Ascending aorta (tissue), 2 donors: ENCODE measurements around the gene CD99. TPM values are rescaled to one million over a fixed set of nuclear protein-coding genes. Genes with fewer than 3 reads are reported as not detected.

Experiments used
- DNase-seq, 2 donors: peaks; one replicate each; pipeline ENCODE4 v3.0.0-alpha.2; 2019; ENCODE audit warnings: low spot score in 2 of 2
- H3K27ac ChIP-seq, 2 donors: fragments of 200-600 bp; sonication (generic); one replicate each; pipeline ENCODE4 v1.5.1; 2016 to 2017; ENCODE audit warnings: mild to moderate bottlenecking in 1 of 2
- H3K27me3 ChIP-seq: fragments of 200-600 bp; sonication (generic); one replicate; pipeline ENCODE4 v1.5.1; 2017
- H3K36me3 ChIP-seq, 2 donors: fragments of 200-600 bp; sonication (generic); one replicate each; pipeline ENCODE4 v1.5.1; 2016
- H3K4me1 ChIP-seq, 2 donors: fragments of 200-600 bp; sonication (generic); one replicate each; pipeline ENCODE4 v1.5.1; 2016 to 2017; ENCODE audit warnings: mild to moderate bottlenecking in 1 of 2
- H3K4me3 ChIP-seq, 2 donors: fragments of 200-600 bp; sonication (generic); one replicate each; pipeline ENCODE4 v1.5.1; 2016 to 2017; ENCODE audit warnings: mild to moderate bottlenecking in 1 of 2
- H3K9me3 ChIP-seq, 2 donors: fragments of 200-600 bp; sonication (generic); one replicate each; pipeline ENCODE4 v1.5.1; 2016
- intact Hi-C: fragments of 100-400 bp; cut with DNase I; formaldehyde crosslinking; loops from one replicate; pipeline ENCODE4 v1.15.1; 2023
- total RNA-seq: library from RNA; depleted of rRNA; stranded (reverse); fragments of >200 nt; gene quantifications from one replicate; pipeline ENCODE4 v1.1.0, GENCODE V29; 2016
- TF ChIP-seq, protein P1 (sequence below), 3 experiments: fragments of 200-600 bp in 2 of 3; fragments of 450-650 bp in 1 of 3; sonication (generic) in 2 of 3; IDR thresholded peaks; one replicate each; pipeline ENCODE4 v1.5.1; 2016 to 2019; ENCODE audit warnings: antibody characterized with exemption in 3 of 3, mild to moderate bottlenecking in 1 of 3, moderate library complexity in 1 of 3

CD99 gene
- total RNA-seq, 1 donor from 2014 or later = 262 TPM

DNA sequence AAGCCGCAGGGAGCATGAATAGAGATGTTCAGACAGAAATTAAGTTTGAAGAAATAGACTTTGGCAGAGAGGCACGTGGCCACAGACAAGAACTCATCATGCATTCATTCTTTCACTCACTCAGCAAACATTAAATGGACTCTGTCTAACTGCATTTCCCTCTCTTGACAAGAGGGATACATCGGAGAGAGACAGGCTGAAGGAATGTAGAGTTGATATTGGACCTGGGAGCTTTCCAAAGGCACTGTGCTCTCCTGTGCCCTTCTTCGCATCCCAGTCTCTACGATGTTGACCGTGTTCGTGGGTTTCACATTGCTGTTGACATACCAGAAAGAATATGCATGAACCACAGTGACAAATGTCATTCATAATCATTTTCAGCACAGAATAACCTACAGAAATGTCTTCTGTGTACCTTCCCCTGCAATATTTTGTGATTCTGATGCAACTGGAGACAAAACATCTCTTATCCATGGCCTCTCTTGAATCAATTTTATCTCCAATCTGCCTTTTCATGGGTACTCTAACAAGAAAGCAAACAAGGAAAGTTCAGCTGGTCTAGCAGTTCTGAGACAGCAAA is 34.7 kb upstream of the CD99 start:
- TF ChIP-seq, protein P1, sequence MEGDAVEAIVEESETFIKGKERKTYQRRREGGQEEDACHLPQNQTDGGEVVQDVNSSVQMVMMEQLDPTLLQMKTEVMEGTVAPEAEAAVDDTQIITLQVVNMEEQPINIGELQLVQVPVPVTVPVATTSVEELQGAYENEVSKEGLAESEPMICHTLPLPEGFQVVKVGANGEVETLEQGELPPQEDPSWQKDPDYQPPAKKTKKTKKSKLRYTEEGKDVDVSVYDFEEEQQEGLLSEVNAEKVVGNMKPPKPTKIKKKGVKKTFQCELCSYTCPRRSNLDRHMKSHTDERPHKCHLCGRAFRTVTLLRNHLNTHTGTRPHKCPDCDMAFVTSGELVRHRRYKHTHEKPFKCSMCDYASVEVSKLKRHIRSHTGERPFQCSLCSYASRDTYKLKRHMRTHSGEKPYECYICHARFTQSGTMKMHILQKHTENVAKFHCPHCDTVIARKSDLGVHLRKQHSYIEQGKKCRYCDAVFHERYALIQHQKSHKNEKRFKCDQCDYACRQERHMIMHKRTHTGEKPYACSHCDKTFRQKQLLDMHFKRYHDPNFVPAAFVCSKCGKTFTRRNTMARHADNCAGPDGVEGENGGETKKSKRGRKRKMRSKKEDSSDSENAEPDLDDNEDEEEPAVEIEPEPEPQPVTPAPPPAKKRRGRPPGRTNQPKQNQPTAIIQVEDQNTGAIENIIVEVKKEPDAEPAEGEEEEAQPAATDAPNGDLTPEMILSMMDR (IDR thresholded peaks at IDR 0.05) = no peak
- Histone ChIP-seq H3K27me3 (no peaks in the 10 kb centered on the region), H3K4me3 (no peak overlapping the region), H3K9me3 (no peaks in the 10 kb centered on the region), H3K36me3 (no peaks in the 10 kb centered on the region), H3K27ac (no peak overlapping the region), H3K4me1 (no peaks in the 10 kb centered on the region)
- intact Hi-C loops = no loop called here
- DNase-seq = no peak

DNA sequence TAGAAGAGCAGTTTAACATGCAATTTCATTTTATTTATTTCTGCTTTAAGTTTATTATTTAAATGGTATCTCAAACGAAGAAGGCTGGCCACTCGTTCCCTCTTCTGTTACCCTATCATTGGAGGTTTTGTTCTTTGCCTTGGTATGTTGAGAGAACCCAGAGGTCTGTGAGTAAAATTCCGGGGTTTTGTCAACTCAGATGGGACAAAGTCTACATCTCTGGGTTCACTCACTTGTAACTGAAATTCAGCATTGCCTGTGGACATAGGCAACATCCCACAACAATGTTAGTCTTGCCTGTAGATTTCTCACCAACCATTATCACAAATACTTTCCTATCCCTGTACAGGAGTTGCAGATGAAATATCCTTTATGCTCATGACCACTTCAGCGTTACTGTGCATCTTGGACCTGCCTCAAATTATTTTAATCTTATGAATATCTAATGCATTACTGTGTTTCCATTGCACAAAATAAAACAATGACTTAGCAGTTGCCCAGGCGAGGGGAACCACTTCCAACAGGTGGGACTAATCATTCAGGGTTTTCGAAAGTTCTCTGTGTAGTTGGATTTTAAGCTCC is 33.5 kb upstream of the CD99 start:
- Histone ChIP-seq H3K27me3 (no peaks in the 10 kb centered on the region), H3K4me1 (no peaks in the 10 kb centered on the region), H3K36me3 (no peaks in the 10 kb centered on the region), H3K27ac (no peak overlapping the region), H3K4me3 (no peak overlapping the region), H3K9me3 (no peaks in the 10 kb centered on the region)
- TF ChIP-seq, protein P1 (IDR thresholded peaks at IDR 0.05) = no peak
- no peak for DNase-seq
- intact Hi-C loops = no loop called here

DNA sequence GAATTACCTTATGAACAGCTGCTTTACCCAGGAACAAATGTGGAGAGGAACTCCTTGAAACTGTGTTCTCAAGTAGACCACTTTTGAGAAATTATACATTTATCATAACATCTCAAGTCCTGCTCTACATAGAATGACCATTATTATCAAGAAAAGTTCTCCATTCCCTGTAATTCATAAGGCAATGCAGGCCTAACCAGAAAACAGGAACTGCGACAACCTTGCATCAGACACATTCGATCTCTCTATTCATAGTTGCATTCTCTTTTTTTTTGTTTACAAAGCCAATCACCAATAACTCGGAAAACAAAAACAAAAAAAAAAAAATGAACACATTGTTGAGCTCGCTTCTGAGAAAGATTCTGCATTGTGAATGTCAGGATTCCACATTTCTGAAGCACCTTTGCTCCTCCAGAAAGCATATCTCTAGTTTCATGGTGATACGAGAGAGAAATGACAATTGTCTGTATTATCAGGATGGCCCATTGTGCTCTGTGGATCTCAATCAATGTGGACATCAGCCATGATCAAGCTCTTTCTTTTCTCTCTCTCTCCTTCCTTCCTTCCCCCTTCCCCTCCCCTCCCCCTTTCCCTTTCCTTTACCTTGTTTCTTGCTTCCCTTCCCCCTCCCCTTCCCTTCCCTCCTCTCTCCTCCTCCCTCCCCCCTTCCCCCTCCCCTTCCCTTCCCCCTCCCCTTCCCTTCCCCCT is 32.4 kb upstream of the CD99 start:
- no peaks in the 10 kb centered on the region for H3K27me3 ChIP-seq
- DNase-seq = no peak
- TF ChIP-seq, protein P1 (IDR thresholded peaks at IDR 0.05) = no peak
- no peak overlapping the region for H3K4me3 ChIP-seq
- no peaks in the 10 kb centered on the region for H3K9me3 ChIP-seq
- H3K27ac ChIP-seq = no peak overlapping the region
- H3K36me3 ChIP-seq = no peaks in the 10 kb centered on the region
- no peaks in the 10 kb centered on the region for H3K4me1 ChIP-seq
- intact Hi-C loops = no loop called here

DNA sequence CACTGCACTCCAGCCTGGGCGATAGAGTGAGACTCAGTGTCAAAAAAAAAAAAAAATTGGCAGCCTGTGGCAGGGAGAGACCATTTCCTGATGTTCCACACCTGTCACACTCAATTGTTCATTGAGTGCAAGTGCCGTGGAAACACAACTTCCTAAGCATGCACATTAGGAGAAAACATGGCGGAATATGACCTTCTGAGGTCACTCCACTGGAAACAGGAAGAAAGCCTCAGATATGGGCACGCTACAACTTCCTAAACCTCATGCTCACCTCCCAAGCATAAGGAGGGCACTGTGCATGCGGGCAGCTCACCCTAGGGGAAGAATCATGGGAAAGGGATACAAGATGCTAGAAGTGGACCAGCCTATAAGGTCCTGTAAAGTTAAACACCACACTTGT is 28.5 kb upstream of the CD99 start:
- Histone ChIP-seq H3K36me3 (no peaks in the 10 kb centered on the region), H3K27ac (no peak overlapping the region), H3K27me3 (no peaks in the 10 kb centered on the region), H3K4me3 (no peak overlapping the region), H3K9me3 (no peaks in the 10 kb centered on the region), H3K4me1 (no peaks in the 10 kb centered on the region)
- intact Hi-C loops = no loop called here
- TF ChIP-seq, protein P1 (IDR thresholded peaks at IDR 0.05) = no peak
- no peak for DNase-seq

DNA sequence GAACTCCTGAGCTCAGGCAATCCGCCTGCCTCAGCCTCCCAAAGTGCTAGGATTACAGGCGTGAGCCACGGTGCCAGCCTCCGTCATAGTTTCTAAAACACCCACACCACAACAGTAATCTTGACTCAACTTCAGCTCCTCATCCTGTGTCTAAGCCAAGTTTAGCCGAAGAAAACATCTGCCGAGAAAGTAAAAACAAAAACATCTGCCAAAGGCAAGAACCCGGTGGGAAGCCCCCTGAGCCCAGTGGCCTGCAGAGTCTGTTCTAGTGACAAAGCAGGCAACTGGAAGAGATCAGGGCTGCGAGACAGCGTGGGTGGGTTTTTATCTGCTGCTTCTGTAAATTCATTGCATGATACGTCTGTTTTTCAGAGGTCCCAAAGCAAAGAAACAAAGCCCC is 26.6 kb upstream of the CD99 start:
- H3K4me1 ChIP-seq = no peaks in the 10 kb centered on the region
- intact Hi-C loops = no loop called here
- TF ChIP-seq, protein P1 (IDR thresholded peaks at IDR 0.05) = no peak
- H3K36me3 ChIP-seq = no peaks in the 10 kb centered on the region
- H3K27me3 ChIP-seq = no peaks in the 10 kb centered on the region
- no peak overlapping the region for H3K4me3 ChIP-seq
- H3K9me3 ChIP-seq = no peaks in the 10 kb centered on the region
- no peak for DNase-seq
- H3K27ac ChIP-seq = no peak overlapping the region
